Upper lobe of left lung (tissue), 6 donors: ENCODE results near the gene SEMA6A. TPM values are rescaled to one million over a fixed set of nuclear protein-coding genes. Genes with fewer than 3 reads are reported as not detected.

Experiments
- ATAC-seq, 2 donors: fragments of 200-7000 bp; cut with Tn5 transposase; one replicate each; pipeline ENCODE4 v1.9.1; 2022; ENCODE audit warnings: mild to moderate bottlenecking in 2 of 2, moderate library complexity in 2 of 2; ENCODE audit not compliant: low FRiP score in 2 of 2
- DNase-seq, 2 donors: peaks; one replicate each; pipeline ENCODE4 v3.0.0-alpha.2; 2019 to 2020
- H3K27ac ChIP-seq, 4 donors: fragments of 200-600 bp; sonication (generic); one replicate each; pipeline ENCODE4 v1.5.1; 2016 to 2019
- H3K27me3 ChIP-seq, 4 donors: fragments of 200-600 bp; sonication (generic); one replicate each; pipeline ENCODE4 v1.5.1; 2017 to 2019
- H3K36me3 ChIP-seq, 4 donors: fragments of 200-600 bp; sonication (generic); one replicate each; pipeline ENCODE4 v1.5.1; 2016 to 2019
- H3K4me1 ChIP-seq, 4 donors: fragments of 200-600 bp; sonication (generic); one replicate each; pipeline ENCODE4 v1.5.1; 2018 to 2019
- H3K4me3 ChIP-seq, 4 donors: fragments of 200-600 bp; sonication (generic); one replicate each; pipeline ENCODE4 v1.5.1; 2017 to 2019; ENCODE audit warnings: mild to moderate bottlenecking in 2 of 4, moderate library complexity in 1 of 4
- H3K9me3 ChIP-seq, 4 donors: fragments of 200-600 bp; sonication (generic); one replicate each; pipeline ENCODE4 v1.5.1; 2018 to 2019
- EP300 ChIP-seq, 4 donors: sonication (generic); formaldehyde crosslinking; IDR thresholded peaks; one replicate each; pipeline ENCODE4 v1.5.1; 2017; ENCODE audit warnings: antibody characterized with exemption in 4 of 4, control low read depth in 2 of 4
- POLR2A ChIP-seq, 4 donors: fragments of 450-650 bp; IDR thresholded peaks; one replicate each; pipeline ENCODE4 v1.5.1; 2016 to 2017; ENCODE audit warnings: antibody characterized with exemption in 4 of 4, mild to moderate bottlenecking in 2 of 4
- POLR2AphosphoS5 ChIP-seq, 2 donors: sonication (generic); formaldehyde crosslinking; IDR thresholded peaks; one replicate each; pipeline ENCODE4 v1.5.1; 2017; ENCODE audit warnings: antibody characterized with exemption in 2 of 2
- WGBS, 2 donors: methylation state at CpG; one replicate each; pipeline ENCODE4 v1.1.5; 2017 to 2018; 5-methylcytosine and 5-hydroxymethylcytosine counted together
- total RNA-seq, 6 donors: library from RNA; depleted of rRNA in 4 of 6; stranded (reverse); fragments of >200 nt in 4 of 6; gene quantifications; one replicate each; pipeline versions ENCODE4 v1.1.0 to v1.2.1, GENCODE V29; 2016 to 2021
- TF ChIP-seq, protein P1 (sequence below), 6 experiments: fragments of 450-650 bp in 4 of 6; fragments of 200-600 bp in 2 of 6; sonication (generic) in 2 of 6; IDR thresholded peaks; one replicate each; pipeline ENCODE4 v1.5.1; 2016 to 2019; ENCODE audit warnings: antibody characterized with exemption in 6 of 6
- donor health status: DM: no; HTN: no; CAD: no; lungs with moderate emphysema.
- donor health status: DM: no; HTN: yes; CAD: no; lungs with severe emphysema.

Gene SEMA6A
- total RNA-seq, 6 donors from 2014 or later: 17.1 to 66.5 (median 26.9) TPM

DNA sequence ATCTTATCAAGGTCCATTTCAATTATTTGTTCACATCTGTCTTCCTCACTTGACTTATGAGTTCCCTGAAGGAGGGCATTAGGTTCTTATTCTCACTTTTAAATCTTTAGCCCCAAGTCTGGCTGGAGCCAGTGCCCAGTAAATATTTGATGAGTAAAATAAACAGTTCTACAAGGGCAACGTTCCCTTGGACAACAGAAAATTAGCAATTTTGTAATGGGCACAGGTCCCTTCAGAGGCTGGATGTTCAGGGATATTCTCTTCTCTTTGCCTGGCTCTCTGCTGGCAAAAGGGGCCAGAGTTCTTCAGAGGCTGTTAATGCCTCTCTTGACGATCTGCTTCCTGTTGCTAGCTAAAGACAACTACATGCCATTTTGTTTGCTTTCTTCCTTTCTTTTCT is 149.7 kb downstream of the SEMA6A start:
- H3K4me1 ChIP-seq: no peaks in the 10 kb centered on the region
- DNase-seq (no peak), ATAC-seq (no peak)
- TF ChIP-seq, protein P1, sequence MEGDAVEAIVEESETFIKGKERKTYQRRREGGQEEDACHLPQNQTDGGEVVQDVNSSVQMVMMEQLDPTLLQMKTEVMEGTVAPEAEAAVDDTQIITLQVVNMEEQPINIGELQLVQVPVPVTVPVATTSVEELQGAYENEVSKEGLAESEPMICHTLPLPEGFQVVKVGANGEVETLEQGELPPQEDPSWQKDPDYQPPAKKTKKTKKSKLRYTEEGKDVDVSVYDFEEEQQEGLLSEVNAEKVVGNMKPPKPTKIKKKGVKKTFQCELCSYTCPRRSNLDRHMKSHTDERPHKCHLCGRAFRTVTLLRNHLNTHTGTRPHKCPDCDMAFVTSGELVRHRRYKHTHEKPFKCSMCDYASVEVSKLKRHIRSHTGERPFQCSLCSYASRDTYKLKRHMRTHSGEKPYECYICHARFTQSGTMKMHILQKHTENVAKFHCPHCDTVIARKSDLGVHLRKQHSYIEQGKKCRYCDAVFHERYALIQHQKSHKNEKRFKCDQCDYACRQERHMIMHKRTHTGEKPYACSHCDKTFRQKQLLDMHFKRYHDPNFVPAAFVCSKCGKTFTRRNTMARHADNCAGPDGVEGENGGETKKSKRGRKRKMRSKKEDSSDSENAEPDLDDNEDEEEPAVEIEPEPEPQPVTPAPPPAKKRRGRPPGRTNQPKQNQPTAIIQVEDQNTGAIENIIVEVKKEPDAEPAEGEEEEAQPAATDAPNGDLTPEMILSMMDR (IDR thresholded peaks at IDR 0.05): no peak
- TF ChIP-seq POLR2AphosphoS5 (IDR thresholded peaks at IDR 0.05) (no peak), POLR2A (IDR thresholded peaks at IDR 0.05) (no peak)
- no peak overlapping the region for H3K4me3 ChIP-seq
- 27 to 47% methylated on average over 2 of the region's 2 CpGs for WGBS, 2 donors
- no peaks in the 10 kb centered on the region for H3K36me3 ChIP-seq
- H3K27me3 ChIP-seq: no peaks in the 10 kb centered on the region
- H3K27ac ChIP-seq: no peak overlapping the region
- no peaks in the 10 kb centered on the region for H3K9me3 ChIP-seq

DNA sequence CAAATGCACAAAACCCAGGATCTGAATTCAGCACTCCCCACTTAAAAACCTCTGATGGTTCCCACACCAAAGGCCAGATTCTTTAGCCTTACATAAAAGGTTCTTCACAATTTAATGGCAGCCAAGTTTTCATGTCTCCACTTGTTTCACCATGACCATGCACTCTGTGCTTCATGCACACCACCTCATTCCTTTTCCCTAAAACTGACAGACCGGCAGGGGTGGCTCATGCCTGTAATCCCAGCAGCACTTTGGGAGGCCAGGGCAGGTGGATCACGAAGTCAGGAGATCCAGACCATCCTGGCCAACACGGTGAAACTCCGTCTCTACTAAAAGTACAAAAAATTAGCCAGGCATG is 150.4 kb downstream of the SEMA6A start:
- WGBS, 2 donors: 91 to 95% methylated on average over 4 of the region's 4 CpGs

DNA sequence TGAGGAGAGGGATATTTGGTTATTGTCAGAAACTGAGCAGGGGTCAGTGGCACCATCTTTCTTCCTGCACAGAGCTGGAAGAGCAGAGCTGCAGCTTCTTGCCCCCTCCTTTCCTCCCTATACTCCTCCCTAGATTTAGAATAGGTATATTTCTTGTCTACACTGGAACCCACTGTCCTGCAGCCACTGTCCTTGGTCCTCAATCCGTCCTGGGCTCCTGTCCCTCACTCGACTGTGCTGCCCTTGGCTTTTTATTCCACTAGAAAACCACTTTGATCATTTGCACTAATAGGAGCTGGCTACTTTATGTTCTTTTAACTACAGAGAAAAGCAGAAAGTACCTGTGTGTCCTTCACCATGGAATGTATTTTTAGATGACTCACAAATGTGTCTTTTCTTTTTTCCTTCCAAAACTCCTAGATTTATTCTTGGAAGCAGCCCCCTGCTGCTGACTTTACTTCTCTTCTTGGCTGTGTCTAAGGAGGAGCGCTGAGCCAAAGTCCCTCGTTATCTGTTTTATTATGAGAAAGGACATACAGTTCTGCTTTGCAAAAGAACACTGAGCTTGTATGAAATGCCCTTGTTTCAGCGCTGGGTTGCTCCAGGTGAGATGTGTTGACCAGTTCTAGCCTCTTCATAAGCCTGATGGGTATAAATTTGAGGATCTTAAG is 150.9 kb downstream of the SEMA6A start:
- WGBS, 2 donors: 87 to 95% methylated on average over 5 of the region's 5 CpGs
- no peak for DNase-seq
- H3K27ac ChIP-seq: no peak overlapping the region
- no peak for ATAC-seq
- no peaks in the 10 kb centered on the region for H3K9me3 ChIP-seq
- TF ChIP-seq POLR2AphosphoS5 (IDR thresholded peaks at IDR 0.05): no peak
- no peak for TF ChIP-seq EP300 (IDR thresholded peaks at IDR 0.05)
- no peak for TF ChIP-seq POLR2A (IDR thresholded peaks at IDR 0.05)
- H3K4me1 ChIP-seq: peaks cover 0 to 8% (median 0%) of the 10 kb centered on the region in 4 donors
- H3K27me3 ChIP-seq: no peaks in the 10 kb centered on the region
- no peak overlapping the region for H3K4me3 ChIP-seq
- no peaks in the 10 kb centered on the region for H3K36me3 ChIP-seq

More for the DNA sequence above, 150.4 kb downstream of the SEMA6A start:
- no peak for TF ChIP-seq EP300 (IDR thresholded peaks at IDR 0.05)
- TF ChIP-seq, protein P1 (IDR thresholded peaks at IDR 0.05): no peak
- TF ChIP-seq POLR2AphosphoS5 (IDR thresholded peaks at IDR 0.05): no peak
- no peak for TF ChIP-seq POLR2A (IDR thresholded peaks at IDR 0.05)
- Histone ChIP-seq H3K4me3 (no peak overlapping the region), H3K36me3 (no peaks in the 10 kb centered on the region), H3K4me1 (peaks cover 0 to 3% (median 0%) of the 10 kb centered on the region in 4 donors), H3K27ac (no peak overlapping the region), H3K9me3 (no peaks in the 10 kb centered on the region), H3K27me3 (no peaks in the 10 kb centered on the region)
- DNase-seq (no peak), ATAC-seq (no peak)

- ATAC-seq (no peak), DNase-seq (no peak)
- no peak overlapping the region for H3K27ac ChIP-seq
- H3K9me3 ChIP-seq: no peaks in the 10 kb centered on the region
- H3K36me3 ChIP-seq: no peaks in the 10 kb centered on the region
- no peak overlapping the region for H3K4me3 ChIP-seq
- TF ChIP-seq POLR2A (IDR thresholded peaks at IDR 0.05) (no peak), POLR2AphosphoS5 (IDR thresholded peaks at IDR 0.05) (no peak), EP300 (IDR thresholded peaks at IDR 0.05) (no peak)
- TF ChIP-seq, protein P1 (IDR thresholded peaks at IDR 0.05): no peak
- peaks cover 0 to 8% (median 0%) of the 10 kb centered on the region in 4 donors for H3K4me1 ChIP-seq
- H3K27me3 ChIP-seq: no peaks in the 10 kb centered on the region
Observed at GRCh38 chr5:116423141-116423540, 151.5 kb downstream of the SEMA6A start.

DNA sequence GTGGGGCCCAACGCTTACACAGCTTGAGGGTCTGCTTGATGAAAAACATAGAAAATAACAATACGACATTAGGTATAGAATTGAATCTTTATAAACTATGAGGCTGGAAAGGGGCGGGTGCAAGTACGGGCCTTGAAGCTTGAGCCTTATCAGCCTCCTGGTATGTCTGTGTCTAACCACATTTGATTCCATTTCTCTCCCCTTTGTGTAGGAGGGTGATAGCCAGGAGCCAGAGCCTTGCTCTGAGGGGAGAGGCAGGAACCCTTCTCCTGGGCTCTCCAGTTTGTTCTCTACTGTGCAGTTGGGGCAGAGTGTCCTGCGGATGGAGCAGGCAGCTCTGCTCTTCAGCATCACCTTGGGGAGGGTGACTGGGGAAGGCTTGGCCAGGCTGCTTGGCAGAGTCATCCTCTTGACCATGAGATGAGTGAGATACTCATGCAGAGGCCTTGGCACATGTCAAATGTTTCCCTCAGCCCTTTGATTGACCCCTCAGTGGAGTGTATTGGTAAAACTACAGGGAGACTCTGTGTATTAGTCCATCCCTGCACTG is 153.5 kb downstream of the SEMA6A start:
- no peak for TF ChIP-seq POLR2A (IDR thresholded peaks at IDR 0.05)
- no peak for TF ChIP-seq EP300 (IDR thresholded peaks at IDR 0.05)
- no peak for TF ChIP-seq POLR2AphosphoS5 (IDR thresholded peaks at IDR 0.05)
- TF ChIP-seq, protein P1 (IDR thresholded peaks at IDR 0.05): no peak
- no peaks in the 10 kb centered on the region for H3K27me3 ChIP-seq
- H3K27ac ChIP-seq: no peak overlapping the region
- H3K9me3 ChIP-seq: no peaks in the 10 kb centered on the region
- no peak for ATAC-seq
- no peaks in the 10 kb centered on the region for H3K36me3 ChIP-seq
- H3K4me1 ChIP-seq: peaks cover 0 to 8% (median 0%) of the 10 kb centered on the region in 4 donors
- 93 to 100% methylated on average over 4 to 5 of the region's 5 CpGs for WGBS, 2 donors
- no peak for DNase-seq
- H3K4me3 ChIP-seq: no peak overlapping the region
